Measurements from ENCODE around the gene MPRIP.

Gene MPRIP

GRCh38 chr17:17033466-17033865 is 8.8 kb upstream of the MPRIP start:
- TF ChIP-seq TAF1 (IDR thresholded peaks at IDR 0.05; ENCODE audit: borderline replicate concordance, insufficient read depth, low read length) (no peak), SIN3A (IDR thresholded peaks at IDR 0.05; ENCODE audit: borderline replicate concordance, insufficient read depth, low read length) (no peak), POLR2AphosphoS5 (IDR thresholded peaks at IDR 0.05; ENCODE audit: low read depth, low read length) (no peak), REST (IDR thresholded peaks at IDR 0.05; ENCODE audit: insufficient read depth in 1 of 2, low read depth in 2 of 2, low read length in 2 of 2) (no peak)

- no peak for TF ChIP-seq TAF1 (IDR thresholded peaks at IDR 0.05; ENCODE audit: borderline replicate concordance, insufficient read depth, low read length)
- no peak for TF ChIP-seq FOXP2 (optimal IDR thresholded peaks at IDR 0.05; ENCODE audit: borderline replicate concordance, extremely low read depth, extremely low read length, insufficient read depth)
- TF ChIP-seq REST (IDR thresholded peaks at IDR 0.05; ENCODE audit: insufficient read depth in 1 of 2, low read depth in 2 of 2, low read length in 2 of 2), result no peak
- no peak for TF ChIP-seq SIN3A (IDR thresholded peaks at IDR 0.05; ENCODE audit: borderline replicate concordance, insufficient read depth, low read length)
These were observed 8.2 kb upstream of the MPRIP start for GRCh38 chr17:17034026-17034425.

GRCh38 chr17:17034496-17035075 is 7.7 kb upstream of the MPRIP start:
- no peak for TF ChIP-seq POLR2AphosphoS5 (IDR thresholded peaks at IDR 0.05; ENCODE audit: low read depth, low read length)
- TF ChIP-seq TAF1 (IDR thresholded peaks at IDR 0.05; ENCODE audit: borderline replicate concordance, insufficient read depth, low read length), result no peak
- TF ChIP-seq SIN3A (IDR thresholded peaks at IDR 0.05; ENCODE audit: borderline replicate concordance, insufficient read depth, low read length), result no peak
- no peak for TF ChIP-seq REST (IDR thresholded peaks at IDR 0.05; ENCODE audit: insufficient read depth in 1 of 2, low read depth in 2 of 2, low read length in 2 of 2)
- TF ChIP-seq FOXP2 (optimal IDR thresholded peaks at IDR 0.05; ENCODE audit: borderline replicate concordance, extremely low read depth, extremely low read length, insufficient read depth), result no peak

GRCh38 chr17:17035490-17035889 is 6.8 kb upstream of the MPRIP start:
- no peak for TF ChIP-seq POLR2AphosphoS5 (IDR thresholded peaks at IDR 0.05; ENCODE audit: low read depth, low read length)
- no peak for TF ChIP-seq FOXP2 (optimal IDR thresholded peaks at IDR 0.05; ENCODE audit: borderline replicate concordance, extremely low read depth, extremely low read length, insufficient read depth)
- TF ChIP-seq SIN3A (IDR thresholded peaks at IDR 0.05; ENCODE audit: borderline replicate concordance, insufficient read depth, low read length), result no peak
- no peak for TF ChIP-seq TAF1 (IDR thresholded peaks at IDR 0.05; ENCODE audit: borderline replicate concordance, insufficient read depth, low read length)
- TF ChIP-seq REST (IDR thresholded peaks at IDR 0.05; ENCODE audit: insufficient read depth in 1 of 2, low read depth in 2 of 2, low read length in 2 of 2), result no peak
